Panc1 (cell line): Measurements from ENCODE around the gene HES7. TPM values are rescaled to one million over a fixed set of nuclear protein-coding genes. Genes with fewer than 3 reads are reported as not detected.

ENCODE experiments used
- ATAC-seq: fragments of 200-7000 bp; cut with Tn5 transposase; 2 replicates; pipeline ENCODE4 v1.9.1; 2020; ENCODE audit warnings: mild to moderate bottlenecking, moderate library complexity
- BruUV-seq: library from RNA; stranded (reverse); fragments of 400-500 nt; replicated peaks from 2 replicates; lab custom pipeline; 2021; lab: Mats Ljungman, UMichigan
- CTCF ChIA-PET: fragments of 300-600 bp; sonication (Branson Sonifier 250); formaldehyde crosslinking; loops from one replicate; lab custom pipeline; 2022; ENCODE audit warnings: antibody characterized with exemption; lab: Charles Lee
- POLR2A ChIA-PET: fragments of 300-600 bp; sonication (Branson Sonifier 250); formaldehyde crosslinking; loops from one replicate; lab custom pipeline; 2022; ENCODE audit warnings: antibody characterized with exemption; lab: Charles Lee
- DNase-seq: peaks from one replicate; pipeline ENCODE4 v3.0.0-alpha.2; 2010; ENCODE audit warnings: low read depth, low spot score
- H3K27ac ChIP-seq: 2 replicates; pipeline ENCODE4 v1.5.1; 2011; ENCODE audit warnings: mild to moderate bottlenecking, low read length, inconsistent platforms
- H3K27me3 ChIP-seq: fragments of 200-500 bp; sonication (Bioruptor generic); 2 replicates; pipeline ENCODE4 v1.6.0; 2014; ENCODE audit warnings: low read length, inconsistent platforms; ENCODE audit not compliant: control insufficient read depth, insufficient read depth
- H3K36me3 ChIP-seq: fragments of 200-500 bp; sonication (Bioruptor generic); 2 replicates; pipeline ENCODE4 v1.5.1; 2014; ENCODE audit warnings: inconsistent platforms, mild to moderate bottlenecking, low read length, moderate library complexity; ENCODE audit not compliant: control insufficient read depth, insufficient read depth
- H3K4me1 ChIP-seq: 2 replicates; pipeline ENCODE4 v1.5.1; 2011; ENCODE audit warnings: inconsistent platforms, mild to moderate bottlenecking, low read length, moderate library complexity; ENCODE audit not compliant: control insufficient read depth, insufficient read depth
- H3K4me3 ChIP-seq, 2 experiments: 2 replicates each; pipeline ENCODE4 v1.5.1; 2011 to 2012; ENCODE audit warnings: low read depth in 2 of 2, low read length in 2 of 2, mild to moderate bottlenecking in 2 of 2, inconsistent platforms in 1 of 2, moderate library complexity in 1 of 2
- H3K9me3 ChIP-seq: fragments of 200-500 bp; sonication (Bioruptor generic); 2 replicates; pipeline ENCODE4 v1.5.1; 2014; ENCODE audit warnings: low read depth, mild to moderate bottlenecking, inconsistent platforms, low read length, moderate library complexity; ENCODE audit not compliant: control insufficient read depth, insufficient read depth
- POLR2AphosphoS5 ChIP-seq: IDR thresholded peaks from 2 replicates; pipeline ENCODE4 v1.6.1; 2012; ENCODE audit warnings: mild to moderate bottlenecking, low read depth, low read length, moderate library complexity
- SIN3A ChIP-seq: IDR thresholded peaks from 2 replicates; pipeline ENCODE4 v1.6.1; 2012; ENCODE audit warnings: low read depth, mild to moderate bottlenecking, low read length, moderate library complexity, borderline replicate concordance; ENCODE audit not compliant: insufficient read depth
- TCF7L2 ChIP-seq: IDR thresholded peaks from 2 replicates; pipeline ENCODE4 v1.6.1; 2011; ENCODE audit warnings: mild to moderate bottlenecking, low read depth, low read length, inconsistent platforms
- in situ Hi-C: cut with HindIII; loops from 2 replicates; pipeline ENCODE4 v1.10.0; 2016; ENCODE audit warnings: low sequenced_read_pairs, low pct_unique_long_range_greater_than_20kb
- intact Hi-C: fragments of 100-400 bp; cut with micrococcal nuclease; formaldehyde crosslinking; loops from one replicate; pipeline ENCODE4 v1.10.0; 2022; ENCODE audit not compliant: unreplicated experiment
- total RNA-seq: library from RNA; stranded (reverse); gene quantifications from one replicate; pipeline ENCODE4 v1.2.1, GENCODE V29; 2021; ENCODE audit not compliant: unreplicated experiment
- TF ChIP-seq, protein P1 (sequence below): fragments of 450-650 bp; IDR thresholded peaks from 2 replicates; pipeline ENCODE4 v1.5.1; 2017; ENCODE audit warnings: mild to moderate bottlenecking
- TF ChIP-seq, protein P2 (sequence below), 2 experiments: IDR thresholded peaks; 2 replicates each; pipeline ENCODE4 v1.6.1; 2011 to 2012; ENCODE audit warnings: low read depth in 2 of 2, control low read depth in 1 of 2, low read length in 1 of 2, mild to moderate bottlenecking in 1 of 2, moderate library complexity in 1 of 2; ENCODE audit not compliant: insufficient read depth in 1 of 2

HES7 gene
- total RNA-seq, 1 experiment from 2014 or later: 4.0 TPM

DNA sequence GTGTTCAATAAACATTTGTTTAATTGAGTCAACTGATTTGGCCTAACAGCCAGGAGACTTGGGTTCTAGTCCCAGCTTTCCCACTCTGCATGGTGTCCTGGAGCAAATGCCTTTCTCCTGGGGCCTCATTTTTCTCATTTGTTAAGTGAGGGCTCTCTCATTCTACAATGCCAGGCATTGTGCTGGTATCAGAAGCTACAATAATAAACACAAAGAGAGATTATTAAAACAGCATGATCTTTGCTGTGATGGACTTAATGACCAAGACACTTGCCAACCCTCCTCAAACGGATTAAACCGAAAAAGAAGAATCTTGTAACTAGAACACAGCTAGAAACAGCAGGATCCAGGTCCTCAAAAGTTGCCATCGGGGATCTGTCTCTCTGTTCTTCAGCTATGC lies 43.6 kb upstream of the HES7 start:
- intact Hi-C loops: no loop called here
- no peaks in the 10 kb centered on the region for H3K27me3 ChIP-seq
- BruUV-seq: no TSS peak
- DNase-seq (no peak), ATAC-seq (no peak)
- peaks cover 17% of the 10 kb centered on the region for H3K4me1 ChIP-seq
- H3K36me3 ChIP-seq: no peaks in the 10 kb centered on the region; the same call in 1 of the 2 replicates
- TF ChIP-seq, protein P1, sequence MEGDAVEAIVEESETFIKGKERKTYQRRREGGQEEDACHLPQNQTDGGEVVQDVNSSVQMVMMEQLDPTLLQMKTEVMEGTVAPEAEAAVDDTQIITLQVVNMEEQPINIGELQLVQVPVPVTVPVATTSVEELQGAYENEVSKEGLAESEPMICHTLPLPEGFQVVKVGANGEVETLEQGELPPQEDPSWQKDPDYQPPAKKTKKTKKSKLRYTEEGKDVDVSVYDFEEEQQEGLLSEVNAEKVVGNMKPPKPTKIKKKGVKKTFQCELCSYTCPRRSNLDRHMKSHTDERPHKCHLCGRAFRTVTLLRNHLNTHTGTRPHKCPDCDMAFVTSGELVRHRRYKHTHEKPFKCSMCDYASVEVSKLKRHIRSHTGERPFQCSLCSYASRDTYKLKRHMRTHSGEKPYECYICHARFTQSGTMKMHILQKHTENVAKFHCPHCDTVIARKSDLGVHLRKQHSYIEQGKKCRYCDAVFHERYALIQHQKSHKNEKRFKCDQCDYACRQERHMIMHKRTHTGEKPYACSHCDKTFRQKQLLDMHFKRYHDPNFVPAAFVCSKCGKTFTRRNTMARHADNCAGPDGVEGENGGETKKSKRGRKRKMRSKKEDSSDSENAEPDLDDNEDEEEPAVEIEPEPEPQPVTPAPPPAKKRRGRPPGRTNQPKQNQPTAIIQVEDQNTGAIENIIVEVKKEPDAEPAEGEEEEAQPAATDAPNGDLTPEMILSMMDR: no peak
- no peak for TF ChIP-seq POLR2AphosphoS5
- TF ChIP-seq, protein P2, sequence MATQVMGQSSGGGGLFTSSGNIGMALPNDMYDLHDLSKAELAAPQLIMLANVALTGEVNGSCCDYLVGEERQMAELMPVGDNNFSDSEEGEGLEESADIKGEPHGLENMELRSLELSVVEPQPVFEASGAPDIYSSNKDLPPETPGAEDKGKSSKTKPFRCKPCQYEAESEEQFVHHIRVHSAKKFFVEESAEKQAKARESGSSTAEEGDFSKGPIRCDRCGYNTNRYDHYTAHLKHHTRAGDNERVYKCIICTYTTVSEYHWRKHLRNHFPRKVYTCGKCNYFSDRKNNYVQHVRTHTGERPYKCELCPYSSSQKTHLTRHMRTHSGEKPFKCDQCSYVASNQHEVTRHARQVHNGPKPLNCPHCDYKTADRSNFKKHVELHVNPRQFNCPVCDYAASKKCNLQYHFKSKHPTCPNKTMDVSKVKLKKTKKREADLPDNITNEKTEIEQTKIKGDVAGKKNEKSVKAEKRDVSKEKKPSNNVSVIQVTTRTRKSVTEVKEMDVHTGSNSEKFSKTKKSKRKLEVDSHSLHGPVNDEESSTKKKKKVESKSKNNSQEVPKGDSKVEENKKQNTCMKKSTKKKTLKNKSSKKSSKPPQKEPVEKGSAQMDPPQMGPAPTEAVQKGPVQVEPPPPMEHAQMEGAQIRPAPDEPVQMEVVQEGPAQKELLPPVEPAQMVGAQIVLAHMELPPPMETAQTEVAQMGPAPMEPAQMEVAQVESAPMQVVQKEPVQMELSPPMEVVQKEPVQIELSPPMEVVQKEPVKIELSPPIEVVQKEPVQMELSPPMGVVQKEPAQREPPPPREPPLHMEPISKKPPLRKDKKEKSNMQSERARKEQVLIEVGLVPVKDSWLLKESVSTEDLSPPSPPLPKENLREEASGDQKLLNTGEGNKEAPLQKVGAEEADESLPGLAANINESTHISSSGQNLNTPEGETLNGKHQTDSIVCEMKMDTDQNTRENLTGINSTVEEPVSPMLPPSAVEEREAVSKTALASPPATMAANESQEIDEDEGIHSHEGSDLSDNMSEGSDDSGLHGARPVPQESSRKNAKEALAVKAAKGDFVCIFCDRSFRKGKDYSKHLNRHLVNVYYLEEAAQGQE (IDR thresholded peaks at IDR 0.05; ENCODE audit: insufficient read depth in 1 of 2, low read depth in 2 of 2, low read length in 1 of 2): no peak
- no peak for TF ChIP-seq TCF7L2
- TF ChIP-seq SIN3A: no peak
- H3K4me3 ChIP-seq: no peak overlapping the region
- CTCF ChIA-PET: no interaction called here
- no peaks in the 10 kb centered on the region for H3K9me3 ChIP-seq
- POLR2A ChIA-PET: no interaction called here
- in situ Hi-C loops: no loop called here
- H3K27ac ChIP-seq: no peak overlapping the region

DNA sequence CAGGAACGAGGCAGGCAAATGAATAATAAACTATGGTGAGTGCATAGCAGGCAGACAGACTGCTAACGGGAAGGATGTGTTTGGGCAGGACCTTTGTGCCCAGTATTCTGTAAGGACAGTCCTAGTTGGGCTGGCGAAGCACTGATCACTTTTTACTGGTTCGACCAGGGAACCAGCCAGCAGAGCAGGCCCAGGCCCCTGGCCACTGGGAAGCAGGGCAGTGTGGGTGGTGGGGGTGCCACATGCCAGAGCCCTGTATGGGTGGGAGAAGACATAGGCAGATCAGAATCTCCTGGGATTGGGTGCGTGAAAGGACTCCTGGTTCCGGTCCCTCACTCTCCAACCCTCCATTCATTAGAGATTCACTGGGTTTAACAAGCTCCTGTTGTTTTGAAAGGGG lies 42.8 kb upstream of the HES7 start:
- TF ChIP-seq TCF7L2 (no peak), SIN3A (no peak), POLR2AphosphoS5 (no peak)
- TF ChIP-seq, protein P1: no peak
- TF ChIP-seq, protein P2 (IDR thresholded peaks at IDR 0.05; ENCODE audit: insufficient read depth in 1 of 2, low read depth in 2 of 2, low read length in 1 of 2): no peak
- H3K4me1 ChIP-seq: peaks cover 18% of the 10 kb centered on the region
- POLR2A ChIA-PET: no interaction called here
- intact Hi-C loops (no loop called here), in situ Hi-C loops (no loop called here)
- H3K9me3 ChIP-seq: no peaks in the 10 kb centered on the region
- no peaks in the 10 kb centered on the region for H3K27me3 ChIP-seq
- CTCF ChIA-PET: no interaction called here
- H3K27ac ChIP-seq: no peak overlapping the region
- ATAC-seq (no peak), DNase-seq (no peak)
- no peak overlapping the region for H3K4me3 ChIP-seq
- BruUV-seq: no TSS peak
- H3K36me3 ChIP-seq: no peaks in the 10 kb centered on the region; the same call in 1 of the 2 replicates
